Measurements from ENCODE around the gene RFLNA.

Gene RFLNA, protein sequence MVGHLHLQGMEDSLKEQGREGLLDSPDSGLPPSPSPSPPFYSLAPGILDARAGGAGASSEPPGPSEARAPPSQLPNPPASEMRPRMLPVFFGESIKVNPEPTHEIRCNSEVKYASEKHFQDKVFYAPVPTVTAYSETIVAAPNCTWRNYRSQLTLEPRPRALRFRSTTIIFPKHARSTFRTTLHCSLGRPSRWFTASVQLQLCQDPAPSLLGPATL

DNA sequence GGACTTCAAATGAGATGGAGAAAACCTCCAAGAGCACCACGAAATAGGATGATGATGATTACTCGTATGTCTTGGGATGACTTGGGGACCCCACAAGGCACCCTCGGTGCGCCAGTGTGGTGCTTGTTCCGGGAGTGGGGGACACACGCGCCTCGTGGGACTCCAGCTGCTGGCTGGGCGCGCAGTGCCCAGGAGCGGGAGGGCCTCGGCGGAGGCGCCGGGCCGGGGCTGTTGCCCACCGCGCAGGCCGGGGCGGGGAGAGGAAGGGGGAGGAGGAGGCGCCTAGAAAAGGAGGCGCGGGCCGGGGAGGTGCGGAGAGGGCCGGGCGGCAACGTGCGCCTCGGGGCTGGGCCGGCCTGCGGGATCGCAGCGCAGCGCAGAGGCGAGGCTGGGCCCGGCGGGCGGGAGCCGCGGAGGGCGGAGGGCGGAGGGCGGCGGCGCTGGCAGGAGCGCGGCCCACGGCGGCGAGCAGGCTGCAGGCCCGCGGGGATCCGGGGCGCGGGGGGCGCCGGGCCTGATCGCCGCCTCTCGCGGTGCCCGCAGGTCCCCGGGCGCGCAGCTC lies at the start of gene RFLNA:
TSS of gene RFLNA (plus strand) at position 314 of the 562 bp plus-strand sequence. CDS start 337 bp downstream, outside the sequence.
- TF ChIP-seq GATA1 (IDR thresholded peaks at IDR 0.05; ENCODE audit: low read depth, low read length) (no peak), POLR2A (IDR thresholded peaks at IDR 0.05; ENCODE audit: low read length) (no peak)
- no peak for DNase-seq

DNA sequence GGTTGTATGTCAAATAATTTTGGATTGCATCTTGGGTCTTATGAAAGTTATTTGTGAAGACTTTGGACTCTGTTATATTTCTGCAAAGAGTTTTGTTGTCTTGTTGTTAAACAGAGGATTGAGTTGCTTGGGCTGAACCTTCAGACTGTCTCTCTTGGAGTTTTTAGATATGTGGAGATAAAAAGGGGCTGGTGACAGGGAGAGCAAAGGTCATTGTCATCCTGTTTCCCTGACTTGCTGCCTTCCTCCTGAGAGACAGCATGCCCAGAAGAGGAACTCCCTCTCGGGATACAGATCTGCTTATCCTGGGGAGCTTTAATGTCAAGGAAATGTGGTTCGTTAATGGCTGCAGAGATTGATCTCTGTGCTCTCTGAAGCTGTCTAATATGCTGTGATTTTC lies 47.6 kb upstream of the RFLNA start:
- no peak for TF ChIP-seq GATA1 (IDR thresholded peaks at IDR 0.05; ENCODE audit: low read depth, low read length)
- no peak for TF ChIP-seq POLR2A (IDR thresholded peaks at IDR 0.05; ENCODE audit: low read length)
- no peak for DNase-seq

DNA sequence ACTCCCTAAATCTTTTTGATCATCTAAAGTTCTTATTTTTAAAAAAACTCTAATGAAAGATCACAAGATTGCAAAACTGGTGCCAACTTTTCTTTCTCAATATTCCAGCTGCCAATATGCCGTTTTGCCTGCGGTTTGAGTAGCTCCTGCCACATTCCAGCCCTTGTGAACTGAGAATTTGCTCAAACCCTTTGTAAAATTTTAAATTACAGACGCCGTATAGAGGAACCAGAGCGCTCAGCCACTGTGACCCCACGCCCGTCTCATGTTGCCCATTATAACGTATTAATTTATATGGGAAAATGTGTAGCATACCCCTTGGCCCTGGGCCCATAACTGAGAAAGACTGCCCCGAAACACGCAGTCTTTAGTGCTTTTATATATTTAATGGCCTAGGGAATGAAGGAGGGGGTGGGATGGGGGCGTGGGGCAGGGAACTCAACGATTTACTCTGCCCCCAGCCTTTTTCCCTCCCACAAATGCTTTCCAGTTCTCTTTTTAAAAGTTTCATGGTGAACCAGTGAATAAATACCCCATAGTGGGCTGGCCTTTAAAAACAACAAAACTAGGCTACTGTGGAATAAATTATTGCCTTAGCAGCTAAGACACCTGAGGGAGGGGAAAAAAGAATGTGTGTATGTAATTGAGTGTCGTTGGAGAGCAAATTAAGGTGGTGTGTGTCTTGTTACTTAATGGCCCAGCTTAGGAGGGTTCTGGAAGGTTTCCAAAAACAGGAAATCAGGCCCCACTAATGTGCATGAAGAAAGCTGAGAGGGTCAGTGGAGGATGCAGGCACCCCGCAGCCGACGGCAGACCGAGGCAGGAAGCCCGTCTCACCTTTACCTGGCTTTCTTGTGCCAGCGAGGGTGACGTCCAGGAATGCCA lies 45.7 kb upstream of the RFLNA start:
- TF ChIP-seq POLR2A (IDR thresholded peaks at IDR 0.05; ENCODE audit: low read length), result no peak
- TF ChIP-seq GATA1 (IDR thresholded peaks at IDR 0.05; ENCODE audit: low read depth, low read length), result no peak
- no peak for DNase-seq

DNA sequence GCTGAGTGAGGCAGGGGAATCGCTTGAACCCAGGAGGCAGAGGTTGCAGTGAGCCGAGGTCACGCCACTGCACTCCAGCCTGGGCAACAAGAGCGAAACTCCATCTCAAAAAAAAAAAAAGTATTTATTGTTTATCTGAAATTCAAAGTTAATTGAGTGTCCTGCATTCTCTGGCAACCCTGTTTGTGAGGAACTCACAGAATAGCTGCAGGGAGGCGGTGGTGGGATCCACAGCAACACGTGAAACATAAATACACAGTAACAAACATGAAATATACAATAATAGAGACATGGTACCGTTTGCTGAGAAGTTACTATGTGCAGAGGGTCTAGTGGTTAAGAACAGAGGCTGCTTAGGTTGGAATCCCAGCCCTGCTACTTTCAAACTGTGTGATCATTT lies 43.7 kb upstream of the RFLNA start:
- TF ChIP-seq GATA1 (IDR thresholded peaks at IDR 0.05; ENCODE audit: low read depth, low read length) (no peak), POLR2A (IDR thresholded peaks at IDR 0.05; ENCODE audit: low read length) (no peak)
- DNase-seq, result no peak

DNA sequence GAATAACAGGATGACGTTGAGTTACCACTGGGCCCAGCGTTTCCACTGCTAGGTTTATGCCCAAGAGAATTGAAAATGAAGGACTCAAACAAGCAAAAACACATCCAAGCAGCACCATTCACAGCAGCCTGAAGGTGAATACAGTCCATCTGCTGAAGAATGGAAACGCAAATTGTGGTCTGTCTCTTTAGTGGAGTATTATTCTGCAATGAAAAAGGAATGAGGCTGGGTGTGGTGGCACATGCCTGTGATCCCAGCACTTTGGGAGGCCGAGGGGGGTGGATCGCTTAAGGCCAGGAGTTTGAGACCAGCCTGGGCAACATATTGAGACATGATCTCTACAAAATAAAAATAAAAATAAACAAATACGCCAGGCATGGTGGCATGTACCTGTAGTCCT lies 41.9 kb upstream of the RFLNA start:
- TF ChIP-seq GATA1 (IDR thresholded peaks at IDR 0.05; ENCODE audit: low read depth, low read length), result no peak
- TF ChIP-seq POLR2A (IDR thresholded peaks at IDR 0.05; ENCODE audit: low read length), result no peak
- DNase-seq, result no peak

DNA sequence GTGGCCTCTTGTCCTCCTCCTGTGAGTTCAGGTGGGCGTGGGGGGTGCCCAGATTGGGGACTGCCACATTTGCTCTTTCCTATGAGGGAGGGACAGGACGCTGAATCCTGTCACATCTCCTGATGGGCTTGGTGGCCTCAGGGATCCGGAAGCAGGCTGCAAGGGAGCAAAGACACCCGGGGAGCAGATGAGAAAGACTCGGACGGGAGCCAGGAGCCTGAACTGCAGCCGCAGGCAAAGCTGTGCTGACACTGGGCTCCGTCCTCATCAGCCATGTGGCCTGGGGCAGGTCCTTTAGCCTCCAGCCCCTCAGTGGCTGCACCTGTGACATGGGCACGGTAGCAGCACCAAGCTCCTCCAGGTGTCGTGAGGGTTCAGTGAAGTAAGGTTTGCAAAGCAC lies 40.8 kb upstream of the RFLNA start:
- TF ChIP-seq POLR2A (IDR thresholded peaks at IDR 0.05; ENCODE audit: low read length) (no peak), GATA1 (IDR thresholded peaks at IDR 0.05; ENCODE audit: low read depth, low read length) (no peak)
- DNase-seq, result no peak

DNA sequence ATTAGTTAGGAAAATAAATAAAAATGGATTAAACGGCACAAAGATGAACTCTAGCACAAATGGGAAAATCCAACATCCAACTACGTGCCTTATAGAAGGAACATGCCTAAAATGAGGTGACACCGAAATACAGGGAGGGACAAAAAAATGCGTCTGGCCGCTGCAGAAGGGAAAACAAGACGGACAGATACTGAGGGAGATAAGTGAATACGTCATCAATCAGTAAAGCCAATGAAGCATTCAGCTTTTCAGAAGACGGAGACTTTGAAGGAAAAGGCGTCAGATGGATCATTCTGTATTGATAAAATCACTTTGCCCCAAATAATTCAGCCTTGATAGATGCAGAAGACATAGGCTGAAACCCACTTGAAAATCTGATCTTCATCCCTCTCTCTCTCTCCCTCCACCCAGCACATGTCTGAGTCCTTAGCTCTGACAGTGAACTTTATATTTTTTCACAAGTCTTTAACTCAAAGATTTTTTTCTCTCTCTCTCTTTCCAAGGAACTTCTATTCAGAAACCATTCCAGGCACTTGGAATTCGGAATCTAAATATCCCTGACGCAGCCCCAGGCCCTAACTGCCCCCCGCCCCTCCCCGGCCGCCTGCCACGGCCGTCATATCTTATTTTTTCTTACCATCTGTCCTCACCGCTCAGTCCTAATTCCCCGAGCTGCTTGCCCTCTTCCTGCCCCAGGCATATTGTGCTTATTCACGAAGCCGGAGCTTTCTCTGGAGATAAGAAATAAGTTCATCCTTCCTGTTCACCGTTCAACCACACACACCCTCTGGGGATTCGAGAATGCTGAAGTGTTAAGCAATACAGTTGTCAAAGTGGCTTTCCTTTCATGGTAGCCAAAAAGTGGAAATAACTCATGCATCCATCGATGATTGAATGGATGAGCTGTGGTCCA lies 35.5 kb upstream of the RFLNA start:
- TF ChIP-seq GATA1 (IDR thresholded peaks at IDR 0.05; ENCODE audit: low read depth, low read length) (no peak), POLR2A (IDR thresholded peaks at IDR 0.05; ENCODE audit: low read length) (no peak)
- DNase-seq, result peak in 1 of 2 experiments; percentile 20

DNA sequence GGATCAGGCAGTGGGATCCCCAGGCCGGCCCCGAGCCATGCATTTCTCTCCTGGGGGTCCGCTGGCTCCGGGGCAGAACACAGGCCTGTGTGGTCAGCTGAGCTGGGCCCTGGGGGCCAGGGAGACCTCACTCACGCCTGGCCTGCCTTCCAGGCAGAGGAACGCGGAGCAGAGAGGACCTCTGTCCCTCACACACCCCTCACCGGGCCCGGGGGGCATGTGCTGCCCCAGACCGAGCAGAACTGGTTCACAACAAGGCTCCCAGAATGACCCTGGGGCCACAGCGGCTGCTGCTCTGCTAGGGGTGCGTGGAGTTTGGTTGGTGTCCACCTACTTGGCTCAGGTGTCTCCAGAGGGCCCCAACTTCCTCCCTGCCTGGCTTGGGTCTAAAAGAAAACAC lies 33.0 kb upstream of the RFLNA start:
- TF ChIP-seq POLR2A (IDR thresholded peaks at IDR 0.05; ENCODE audit: low read length) (no peak), GATA1 (IDR thresholded peaks at IDR 0.05; ENCODE audit: low read depth, low read length) (no peak)

DNA sequence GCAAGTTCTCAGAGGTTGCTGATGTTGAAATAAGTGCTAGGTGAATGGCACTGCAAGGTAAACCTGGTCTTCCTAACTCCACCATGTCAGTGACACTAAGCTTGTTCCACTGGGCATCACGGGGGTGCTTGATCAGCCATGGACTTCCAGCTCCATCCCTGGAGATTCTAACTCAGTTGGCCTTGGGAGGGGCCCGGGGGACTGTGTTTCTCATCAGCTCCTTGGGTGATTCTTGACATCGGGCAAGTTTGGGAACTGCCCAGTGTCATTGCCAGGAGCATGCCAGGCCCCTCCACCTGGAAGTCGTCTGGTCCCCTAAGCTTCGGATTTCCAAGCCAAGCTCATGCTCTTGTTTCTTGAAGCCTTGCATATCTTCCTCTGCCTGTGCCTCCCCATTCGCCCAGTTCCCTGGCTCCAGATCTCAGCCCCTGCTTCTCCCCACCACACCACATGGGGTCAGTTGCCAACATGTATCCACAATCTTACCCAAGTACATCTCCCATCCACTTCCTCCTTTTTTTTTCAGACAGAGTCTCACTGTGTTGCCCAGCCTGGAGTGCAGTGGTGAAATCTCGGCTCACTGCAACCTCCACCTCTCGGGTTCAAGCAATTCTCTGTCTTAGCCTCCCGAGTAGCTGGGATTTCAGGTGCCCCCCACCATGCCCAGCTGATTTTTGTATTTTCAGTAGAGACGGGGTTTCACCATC lies 30.7 kb upstream of the RFLNA start:
- DNase-seq, result no peak
- TF ChIP-seq POLR2A (IDR thresholded peaks at IDR 0.05; ENCODE audit: low read length) (no peak), GATA1 (IDR thresholded peaks at IDR 0.05; ENCODE audit: low read depth, low read length) (no peak)

More for the DNA sequence above, 33.0 kb upstream of the RFLNA start:
- DNase-seq, result no peak

DNA sequence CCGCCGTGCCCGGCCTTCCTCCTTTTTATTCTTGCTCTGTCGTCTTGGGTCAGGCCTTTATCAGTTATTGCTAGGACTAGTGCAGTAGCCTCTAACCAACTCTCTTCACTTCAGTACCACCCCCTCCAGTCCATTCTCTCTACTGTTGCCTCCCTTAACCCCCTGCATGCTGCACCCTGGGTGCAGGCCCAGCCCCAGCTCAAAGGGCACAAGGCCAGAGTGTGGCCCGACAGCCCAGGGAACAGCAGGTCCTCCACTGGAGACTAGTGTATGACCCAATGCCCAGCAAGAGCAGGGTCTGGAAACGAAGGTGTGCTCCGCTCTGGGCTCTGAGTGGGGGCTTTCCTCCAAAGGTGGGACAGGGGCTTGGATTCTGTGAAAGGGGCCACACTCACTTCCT lies 30.0 kb upstream of the RFLNA start:
- no peak for TF ChIP-seq POLR2A (IDR thresholded peaks at IDR 0.05; ENCODE audit: low read length)
- DNase-seq, result no peak

DNA sequence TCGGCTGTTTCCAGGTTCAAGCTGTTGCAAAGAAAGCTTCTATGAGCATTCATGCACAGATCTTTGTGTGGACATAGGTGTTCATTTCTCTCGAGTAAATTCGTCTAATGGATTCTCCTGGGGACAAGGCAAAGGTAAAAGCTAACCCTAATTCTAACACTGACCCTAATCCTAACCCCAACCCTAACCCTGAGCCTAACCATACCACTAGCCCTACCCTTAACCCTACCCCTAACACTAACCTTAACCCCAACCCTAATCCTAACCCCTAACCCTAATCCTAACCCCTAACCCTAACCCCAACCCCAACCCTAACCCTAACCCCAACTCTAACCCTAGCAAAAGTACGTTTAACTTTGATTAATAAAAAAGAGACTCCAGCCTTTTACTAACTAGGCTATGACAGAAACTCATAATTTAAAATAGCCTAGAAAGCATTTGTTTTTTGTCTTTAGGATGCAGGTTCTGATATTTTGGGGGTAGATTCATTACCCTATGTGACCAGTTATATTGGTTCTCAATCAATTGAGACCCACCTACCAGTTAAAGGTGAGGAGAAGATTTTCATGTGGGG lies 27.6 kb upstream of the RFLNA start:
- TF ChIP-seq GATA1 (IDR thresholded peaks at IDR 0.05; ENCODE audit: low read depth, low read length) (no peak), POLR2A (IDR thresholded peaks at IDR 0.05; ENCODE audit: low read length) (no peak)
- no peak for DNase-seq

DNA sequence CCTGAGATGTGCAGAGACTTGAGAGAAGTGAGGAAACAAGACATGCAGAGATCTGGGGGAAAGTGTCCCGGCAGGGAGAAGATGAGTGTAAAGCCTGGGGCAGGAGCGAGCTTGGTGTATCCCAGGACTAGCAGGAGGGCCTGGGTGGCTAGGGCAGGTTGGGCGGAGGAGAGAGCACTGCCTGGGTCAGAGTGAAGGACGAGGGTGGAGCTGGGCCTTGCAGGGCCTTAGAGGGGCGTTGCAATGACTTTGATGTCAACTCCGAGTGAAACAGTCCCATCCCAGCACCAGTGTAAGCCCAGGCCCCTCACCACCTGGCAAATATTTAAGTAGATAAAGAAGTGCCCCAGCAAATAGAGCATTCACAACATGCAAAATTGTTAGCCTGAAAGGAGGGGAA lies 24.2 kb upstream of the RFLNA start:
- TF ChIP-seq GATA1 (IDR thresholded peaks at IDR 0.05; ENCODE audit: low read depth, low read length) (no peak), POLR2A (IDR thresholded peaks at IDR 0.05; ENCODE audit: low read length) (no peak)
- no peak for DNase-seq

DNA sequence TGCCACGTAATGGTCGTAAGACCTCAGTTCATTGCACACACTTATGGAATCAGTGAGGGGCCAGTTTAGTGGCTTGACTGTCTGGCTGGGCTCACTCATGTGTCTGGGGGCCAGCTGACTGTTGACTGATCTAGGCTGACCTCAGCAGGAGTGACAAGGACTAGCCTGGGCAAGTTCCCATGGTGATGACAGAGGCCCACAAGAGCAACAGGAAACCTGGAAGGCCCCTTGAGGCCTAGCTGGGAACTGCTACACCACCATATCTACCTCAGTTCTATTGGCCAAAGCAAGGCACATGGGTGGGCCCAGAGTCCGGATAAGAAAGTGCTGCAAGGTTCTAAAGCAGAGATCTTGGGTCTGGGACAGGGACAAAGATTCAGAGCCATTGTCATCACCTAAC lies 21.3 kb upstream of the RFLNA start:
- DNase-seq, result peak; percentile 70 to 77
- TF ChIP-seq GATA1 (IDR thresholded peaks at IDR 0.05; ENCODE audit: low read depth, low read length), result no peak
- TF ChIP-seq POLR2A (IDR thresholded peaks at IDR 0.05; ENCODE audit: low read length), result no peak

Measured in erythroblast (primary cell).